Fibroblast of lung (primary cell): ENCODE measurements around the gene SLC35F3. TPM values are rescaled to one million over a fixed set of nuclear protein-coding genes. Genes with fewer than 3 reads are reported as not detected.

Experiments
- DNase-seq, 2 donors: peaks; one replicate each; pipeline versions ENCODE4 v3.0.0 to v3.0.0-alpha.2; 2010; ENCODE audit warnings: low read depth in 2 of 2
- H2AFZ ChIP-seq: 2 replicates; pipeline ENCODE4 v1.5.1; 2012; ENCODE audit warnings: low read length, control low read depth, inconsistent platforms
- H3K27ac ChIP-seq: 2 replicates; pipeline ENCODE4 v1.5.1; 2011; ENCODE audit warnings: low read length, control low read depth; ENCODE audit not compliant: insufficient read depth
- H3K27me3 ChIP-seq: 2 replicates; pipeline ENCODE4 v1.5.1; 2011; ENCODE audit warnings: mild to moderate bottlenecking, low read length; ENCODE audit not compliant: control insufficient read depth, insufficient read depth
- H3K36me3 ChIP-seq: 2 replicates; pipeline ENCODE4 v1.5.1; 2011; ENCODE audit warnings: low read length; ENCODE audit not compliant: control insufficient read depth, insufficient read depth
- H3K4me1 ChIP-seq: 2 replicates; pipeline ENCODE4 v1.5.1; 2011; ENCODE audit warnings: low read length; ENCODE audit not compliant: control insufficient read depth, insufficient read depth; ENCODE audit errors: extremely low read depth
- H3K4me2 ChIP-seq: 2 replicates; pipeline ENCODE4 v1.5.1; 2011; ENCODE audit warnings: low read length, control low read depth; ENCODE audit not compliant: insufficient read depth; ENCODE audit errors: extremely low read depth
- H3K4me3 ChIP-seq, 4 experiments: fragments of 200-600 bp in 1 of 4; sonication (generic) in 1 of 4; replicated peaks in 1 of 4; 2 replicates each; pipeline ENCODE4 v1.5.1; 2011 to 2016; ENCODE audit warnings: low read length in 4 of 4, low read depth in 3 of 4, mild to moderate bottlenecking in 3 of 4, control low read depth in 2 of 4, inconsistent platforms in 1 of 4, mixed read lengths in 1 of 4; ENCODE audit not compliant: insufficient read depth in 1 of 4; ENCODE audit errors: control extremely low read depth in 1 of 4
- H3K79me2 ChIP-seq: 2 replicates; pipeline ENCODE4 v1.5.1; 2012; ENCODE audit warnings: mild to moderate bottlenecking, low read length, inconsistent platforms; ENCODE audit not compliant: control insufficient read depth, insufficient read depth
- H3K9ac ChIP-seq: 2 replicates; pipeline ENCODE4 v1.5.1; 2011; ENCODE audit warnings: mild to moderate bottlenecking, low read length, control low read depth; ENCODE audit not compliant: insufficient read depth
- H3K9me3 ChIP-seq: 2 replicates; pipeline ENCODE4 v1.5.1; 2012; ENCODE audit warnings: low read depth, low read length; ENCODE audit not compliant: control insufficient read depth, insufficient read depth
- H4K20me1 ChIP-seq: 2 replicates; pipeline ENCODE4 v1.5.1; 2011; ENCODE audit warnings: low read length; ENCODE audit not compliant: control insufficient read depth, insufficient read depth; ENCODE audit errors: extremely low read depth
- CTCF ChIP-seq, 2 donors: IDR thresholded peaks in 1 of 2; conservative IDR thresholded peaks in 1 of 2; 1 replicate in 1 of 2; 2 replicates in 1 of 2; pipeline ENCODE4 v1.5.1; 2011 to 2012; ENCODE audit warnings: low read length in 2 of 2, control low read depth in 1 of 2, inconsistent platforms in 1 of 2, low read depth in 1 of 2, mild to moderate bottlenecking in 1 of 2
- EZH2 ChIP-seq: IDR thresholded peaks from 2 replicates; pipeline ENCODE4 v1.5.1; 2012; ENCODE audit warnings: low read length, control low read depth, mild to moderate bottlenecking; ENCODE audit errors: missing control alignments
- polyA plus RNA-seq, 2 donors: library from polyadenylated mRNA; depleted of rRNA in 1 of 2; stranded (reverse) in 1 of 2; unstranded in 1 of 2; fragments of >200 nt; gene quantifications; 2 replicates each; pipeline ENCODE4 v1.2.1, GENCODE V29; 2011 to 2012; ENCODE audit warnings: missing spikeins in 1 of 2
- total RNA-seq: library from RNA; depleted of rRNA; stranded (reverse); fragments of >200 nt; gene quantifications from 2 replicates; pipeline ENCODE4 v1.2.1, GENCODE V29; 2014

The SLC35F3 gene
- total and polyA plus RNA-seq, 2 donors (not counting 1 experiment from before 2014, with no cell fraction given): not detected

GRCh38 chr1:234000557-234001041 is 96.1 kb downstream of the SLC35F3 start:
- Histone ChIP-seq H3K4me2 (no peak overlapping the region), H3K27ac (no peak overlapping the region), H3K36me3 (no peaks in the 10 kb centered on the region), H3K27me3 (no peaks in the 10 kb centered on the region), H3K9me3 (no peaks in the 10 kb centered on the region), H4K20me1 (no peaks in the 10 kb centered on the region), H3K9ac (no peak overlapping the region), H3K4me3 (no peak overlapping the region), H2AFZ (no peak overlapping the region), H3K79me2 (no peaks in the 10 kb centered on the region), H3K4me1 (no peaks in the 10 kb centered on the region)
- no peak for DNase-seq
- no peak for TF ChIP-seq EZH2
- no peak for TF ChIP-seq CTCF (conservative IDR thresholded peaks at IDR 0.05 in 1 of 2, IDR thresholded peaks at IDR 0.05 in 1 of 2; ENCODE audit: low read depth in 1 of 2, low read length in 2 of 2)

DNA sequence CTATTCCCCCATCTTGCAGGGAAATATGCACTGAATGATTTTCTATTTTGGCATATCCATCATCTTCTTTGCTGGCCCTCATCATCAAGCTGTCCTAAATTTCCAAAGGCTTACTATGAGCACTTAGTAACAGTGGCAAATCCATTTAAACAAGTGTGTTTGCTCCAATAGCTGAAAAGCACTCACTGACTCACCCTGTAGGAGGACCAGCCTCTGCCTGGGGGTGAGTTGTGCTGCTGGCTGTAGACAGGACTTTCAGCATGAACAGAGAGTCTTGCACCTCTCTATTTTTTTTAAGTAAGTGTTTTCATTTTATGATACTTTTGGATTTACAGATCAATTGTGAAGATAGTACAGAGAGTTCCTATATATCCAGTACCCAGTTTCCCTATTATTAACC is 97.3 kb downstream of the SLC35F3 start:
- no peaks in the 10 kb centered on the region for H3K36me3 ChIP-seq
- no peaks in the 10 kb centered on the region for H3K4me1 ChIP-seq
- no peak overlapping the region for H2AFZ ChIP-seq
- no peak overlapping the region for H3K4me3 ChIP-seq
- no peak overlapping the region for H3K9ac ChIP-seq
- no peak overlapping the region for H3K27ac ChIP-seq
- no peaks in the 10 kb centered on the region for H3K79me2 ChIP-seq
- no peaks in the 10 kb centered on the region for H3K27me3 ChIP-seq
- H3K9me3 ChIP-seq: no peaks in the 10 kb centered on the region
- H3K4me2 ChIP-seq: no peak overlapping the region
- peak in 1 of 2 donors; percentile 10 for DNase-seq
- TF ChIP-seq CTCF (conservative IDR thresholded peaks at IDR 0.05 in 1 of 2, IDR thresholded peaks at IDR 0.05 in 1 of 2; ENCODE audit: low read depth in 1 of 2, low read length in 2 of 2): no peak
- H4K20me1 ChIP-seq: no peaks in the 10 kb centered on the region

GRCh38 chr1:234004591-234004990 is 100.1 kb downstream of the SLC35F3 start:
- no peak for DNase-seq
- Histone ChIP-seq H2AFZ (no peak overlapping the region), H3K27ac (no peak overlapping the region), H4K20me1 (no peaks in the 10 kb centered on the region), H3K4me1 (no peaks in the 10 kb centered on the region), H3K4me3 (no peak overlapping the region), H3K4me2 (no peak overlapping the region), H3K9ac (no peak overlapping the region), H3K79me2 (no peaks in the 10 kb centered on the region), H3K36me3 (no peaks in the 10 kb centered on the region), H3K9me3 (no peaks in the 10 kb centered on the region), H3K27me3 (no peaks in the 10 kb centered on the region)
- TF ChIP-seq CTCF (conservative IDR thresholded peaks at IDR 0.05 in 1 of 2, IDR thresholded peaks at IDR 0.05 in 1 of 2; ENCODE audit: low read depth in 1 of 2, low read length in 2 of 2): no peak
- TF ChIP-seq EZH2: no peak
